HuH-7.5 (cell line): ENCODE results near the gene ZNF367.
"Not testable (repeated sequence)": the region's sequence is repeated elsewhere in the genome, so short reads cannot be mapped to it uniquely, and the experiment has no call there.

Source experiments
- DNase-seq: peaks from one replicate; pipeline ENCODE4 v3.0.0; 2011; ENCODE audit warnings: low spot score

The ZNF367 gene

DNA sequence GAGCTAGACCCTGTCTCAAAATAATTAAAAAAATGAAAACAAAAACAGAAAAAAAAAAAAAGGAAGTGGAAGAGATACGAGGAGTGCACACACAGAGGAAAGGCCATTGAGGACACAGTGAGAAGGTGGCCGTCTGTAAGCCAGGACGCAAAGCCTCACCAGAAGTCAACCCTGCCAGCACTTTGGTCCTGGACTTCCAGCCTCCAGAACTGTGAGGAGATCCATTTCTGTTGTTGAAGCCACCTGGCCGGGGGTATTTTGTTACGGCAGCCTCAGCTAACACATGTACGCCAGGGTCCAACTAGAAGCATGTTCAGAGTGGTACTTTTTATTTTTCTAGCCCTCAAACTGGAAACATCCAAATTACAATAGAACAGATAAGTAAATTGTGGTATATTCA lies 56.5 kb downstream of the ZNF367 start:
- no peak for DNase-seq

DNA sequence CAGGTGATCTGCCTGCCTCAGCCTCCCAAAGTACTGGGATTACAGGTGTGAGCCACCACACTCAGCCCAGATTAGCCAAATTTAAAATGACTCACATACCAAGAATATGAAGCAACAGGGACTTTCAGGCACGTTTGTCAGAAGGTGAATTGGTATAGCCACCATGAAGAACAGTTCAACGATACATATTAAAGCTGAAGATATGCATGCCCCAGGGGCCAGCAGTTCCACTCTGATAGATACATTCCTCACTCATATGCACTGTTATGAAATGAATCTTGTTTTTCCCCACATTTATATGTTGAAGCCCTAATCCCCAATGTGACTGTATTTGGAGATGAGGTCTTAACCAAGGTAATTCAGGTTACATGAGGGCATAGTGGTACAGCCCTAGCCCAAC lies 57.2 kb downstream of the ZNF367 start:
- DNase-seq = no peak

DNA sequence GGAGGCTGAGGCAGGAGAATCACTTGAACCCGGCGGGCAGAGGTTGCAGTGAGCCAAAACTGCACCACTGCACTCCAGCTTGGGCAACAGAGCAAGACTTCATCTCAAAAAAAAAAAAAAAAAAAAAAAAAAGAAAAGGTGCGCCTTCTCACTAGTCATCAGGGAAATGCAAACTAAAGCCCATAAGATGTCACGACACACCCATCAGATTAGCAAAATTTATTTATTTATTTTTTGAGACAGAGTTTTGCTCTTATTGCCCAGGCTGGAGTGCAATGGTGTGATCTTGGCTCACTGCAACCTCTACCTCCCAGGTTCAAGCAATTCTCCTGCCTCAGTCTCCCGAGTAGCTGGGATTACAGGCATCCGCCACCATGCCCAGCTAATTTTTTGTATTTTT lies 57.6 kb downstream of the ZNF367 start:
- DNase-seq = not testable (repeated sequence)

GRCh38 chr9:96350866-96351265 lies 67.3 kb downstream of the ZNF367 start:
- no peak for DNase-seq

- DNase-seq = no peak
Observed at GRCh38 chr9:96348261-96348660, 69.9 kb downstream of the ZNF367 start.

- DNase-seq = no peak
Observed at GRCh38 chr9:96345551-96345950, 72.6 kb downstream of the ZNF367 start.

DNA sequence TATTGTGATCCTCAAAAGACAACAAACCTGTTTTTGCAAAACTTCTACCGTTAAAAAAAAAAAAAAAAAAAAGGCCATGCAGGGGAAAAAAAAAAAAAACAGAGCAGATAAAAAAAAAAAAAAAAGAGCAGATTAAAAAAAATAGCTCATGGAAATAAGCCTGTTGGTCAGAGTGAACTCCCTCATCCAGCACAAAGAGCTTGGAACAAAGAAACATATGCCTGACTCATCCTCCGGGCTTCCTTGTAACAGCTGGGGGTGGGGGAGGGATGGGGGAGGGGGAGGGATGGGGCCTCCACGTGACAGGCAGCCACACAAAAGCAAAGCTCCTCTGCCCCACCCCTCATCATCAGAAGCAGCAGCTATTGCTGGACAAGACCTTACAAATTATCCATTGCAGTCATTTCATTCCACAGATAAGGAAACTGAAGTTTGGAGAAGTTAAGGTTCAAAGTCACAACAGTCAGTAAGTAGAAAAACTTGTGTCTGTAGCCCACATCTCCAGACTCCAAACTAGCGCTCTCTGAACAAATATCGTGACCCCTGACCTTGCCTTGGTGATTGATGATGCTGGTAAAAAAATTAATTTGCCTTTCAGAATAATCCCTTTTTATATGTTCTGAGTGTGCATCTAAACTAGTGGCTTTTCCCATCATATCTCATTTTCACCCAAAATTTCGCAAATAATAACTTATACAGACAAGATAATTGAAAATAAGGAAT lies 73.6 kb downstream of the ZNF367 start:
- DNase-seq = peak; percentile 45

DNA sequence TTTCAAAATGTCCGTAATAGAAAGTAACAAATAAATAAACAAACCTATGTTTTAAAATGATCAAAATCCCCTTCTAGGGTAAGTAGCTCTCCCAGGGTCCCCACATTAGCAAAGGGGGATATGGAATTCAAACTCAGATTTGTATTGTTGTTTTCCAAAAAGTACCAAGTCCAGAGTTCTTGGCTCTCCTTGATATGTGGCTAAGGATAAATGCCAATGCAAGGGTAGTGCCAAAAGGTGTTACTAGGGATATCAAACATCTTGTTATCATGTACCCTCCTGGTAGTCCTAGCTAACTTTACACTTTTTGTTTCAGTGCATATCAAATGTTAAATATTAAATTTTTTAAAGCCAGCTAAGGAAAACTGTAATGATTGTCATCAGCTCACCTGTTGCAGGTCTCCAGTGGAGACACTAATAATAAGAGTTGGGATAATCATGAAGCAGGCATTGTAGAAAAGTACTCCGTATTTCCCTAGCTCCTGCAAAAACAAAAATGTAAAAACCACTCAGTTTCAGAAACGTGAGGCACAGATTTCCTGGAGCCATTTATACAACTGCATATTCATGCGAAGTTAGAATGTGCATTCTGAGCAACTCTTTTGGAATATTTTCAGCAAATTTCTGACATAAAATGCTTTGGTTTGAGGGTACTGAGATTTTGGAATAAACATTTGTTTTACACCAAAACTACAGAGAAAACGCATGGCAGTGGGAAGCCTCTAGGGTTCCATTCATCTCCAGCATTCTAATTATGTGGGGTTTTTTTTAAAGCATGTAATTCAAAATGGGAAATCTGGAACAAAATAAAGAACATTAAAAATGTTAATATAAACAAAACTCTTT lies 74.4 kb downstream of the ZNF367 start:
- DNase-seq = no peak

GRCh38 chr9:96342571-96343245 lies 75.5 kb downstream of the ZNF367 start:
- no peak for DNase-seq

- no peak for DNase-seq
Observed at GRCh38 chr9:96340707-96341106, 77.5 kb downstream of the ZNF367 start.

GRCh38 chr9:96338299-96338698 lies 79.9 kb downstream of the ZNF367 start:
- DNase-seq = no peak
